Uterus (tissue), 4 donors: ENCODE results near the gene MAP3K6. TPM values are rescaled to one million over a fixed set of nuclear protein-coding genes. Genes with fewer than 3 reads are reported as not detected.

Experiments
- DNase-seq, 2 donors: peaks; one replicate each; pipeline ENCODE4 v3.0.0-alpha.2; 2019 to 2020
- H3K27ac ChIP-seq, 2 donors: fragments of 200-600 bp; sonication (generic); 1 replicate in 1 of 2; 2 replicates in 1 of 2; pipeline ENCODE4 v1.5.1; 2016 to 2018
- H3K27me3 ChIP-seq, 2 donors: fragments of 200-600 bp; sonication (generic); one replicate each; pipeline ENCODE4 v1.5.1; 2018 to 2019; ENCODE audit warnings: control low read depth in 1 of 2
- H3K36me3 ChIP-seq, 2 donors: fragments of 200-600 bp; sonication (generic); one replicate each; pipeline ENCODE4 v1.5.1; 2019; ENCODE audit warnings: control low read depth in 1 of 2
- H3K4me1 ChIP-seq, 2 donors: fragments of 200-600 bp; sonication (generic); one replicate each; pipeline ENCODE4 v1.5.1; 2018 to 2019; ENCODE audit warnings: control low read depth in 1 of 2
- H3K4me3 ChIP-seq, 2 donors: fragments of 200-600 bp; sonication (generic); 1 replicate in 1 of 2; 2 replicates in 1 of 2; pipeline ENCODE4 v1.5.1; 2018 to 2019; ENCODE audit warnings: mild to moderate bottlenecking in 1 of 2
- H3K9me3 ChIP-seq, 2 donors: fragments of 200-600 bp; sonication (generic); one replicate each; pipeline ENCODE4 v1.5.1; 2019; ENCODE audit warnings: control low read depth in 1 of 2
- POLR2A ChIP-seq, 2 donors: fragments of 450-650 bp; IDR thresholded peaks; one replicate each; pipeline ENCODE4 v1.6.1; 2016; ENCODE audit warnings: antibody characterized with exemption in 2 of 2, mild to moderate bottlenecking in 1 of 2, moderate library complexity in 1 of 2
- intact Hi-C: fragments of 100-400 bp; cut with DNase I; formaldehyde crosslinking; loops from one replicate; pipeline ENCODE4 v1.15.1; 2023; ENCODE audit warnings: low total_unique reads
- total RNA-seq, 4 donors: library from RNA; depleted of rRNA in 3 of 4; stranded (reverse); fragments of >200 nt in 3 of 4; gene quantifications; one replicate each; pipeline versions ENCODE4 v1.1.0 to v1.2.4, GENCODE V29; 2014 to 2023
- TF ChIP-seq, protein P1 (sequence below), 4 experiments: fragments of 200-600 bp in 2 of 4; fragments of 450-650 bp in 2 of 4; sonication (generic) in 2 of 4; IDR thresholded peaks; one replicate each; pipeline ENCODE4 v1.5.1; 2016 to 2019; ENCODE audit warnings: antibody characterized with exemption in 4 of 4, mild to moderate bottlenecking in 2 of 4, moderate library complexity in 1 of 4
- donor health status: DM: yes; HTN: yes; CAD: no.

MAP3K6 gene
- total RNA-seq, 4 donors from 2014 or later: 10.9 to 124 (median 16.5) TPM

- Histone ChIP-seq H3K27ac (no peak within 1 kb of the TSS), H3K9me3 (no peaks in the 10 kb centered on the region), H3K4me3 (no peak within 1 kb of the TSS), H3K4me1 (no peaks in the 10 kb centered on the region), H3K36me3 (no peaks in the 10 kb centered on the region), H3K27me3 (no peaks in the 10 kb centered on the region)
- DNase-seq: no peak
- intact Hi-C loops: no loop called here
- TF ChIP-seq POLR2A (IDR thresholded peaks at IDR 0.05): no peak
- TF ChIP-seq, protein P1, sequence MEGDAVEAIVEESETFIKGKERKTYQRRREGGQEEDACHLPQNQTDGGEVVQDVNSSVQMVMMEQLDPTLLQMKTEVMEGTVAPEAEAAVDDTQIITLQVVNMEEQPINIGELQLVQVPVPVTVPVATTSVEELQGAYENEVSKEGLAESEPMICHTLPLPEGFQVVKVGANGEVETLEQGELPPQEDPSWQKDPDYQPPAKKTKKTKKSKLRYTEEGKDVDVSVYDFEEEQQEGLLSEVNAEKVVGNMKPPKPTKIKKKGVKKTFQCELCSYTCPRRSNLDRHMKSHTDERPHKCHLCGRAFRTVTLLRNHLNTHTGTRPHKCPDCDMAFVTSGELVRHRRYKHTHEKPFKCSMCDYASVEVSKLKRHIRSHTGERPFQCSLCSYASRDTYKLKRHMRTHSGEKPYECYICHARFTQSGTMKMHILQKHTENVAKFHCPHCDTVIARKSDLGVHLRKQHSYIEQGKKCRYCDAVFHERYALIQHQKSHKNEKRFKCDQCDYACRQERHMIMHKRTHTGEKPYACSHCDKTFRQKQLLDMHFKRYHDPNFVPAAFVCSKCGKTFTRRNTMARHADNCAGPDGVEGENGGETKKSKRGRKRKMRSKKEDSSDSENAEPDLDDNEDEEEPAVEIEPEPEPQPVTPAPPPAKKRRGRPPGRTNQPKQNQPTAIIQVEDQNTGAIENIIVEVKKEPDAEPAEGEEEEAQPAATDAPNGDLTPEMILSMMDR (IDR thresholded peaks at IDR 0.05): no peak
These were observed 25.1 kb downstream of the MAP3K6 start, which contains the start of gene SYTL1 for GRCh38 chr1:27341525-27342252. SYTL1 (plus strand) TSS chr1:27342022; CDS start chr1:27345335, 3,313 bp downstream.

GRCh38 chr1:27339213-27339612 is 27.5 kb downstream of the MAP3K6 start:
- Histone ChIP-seq H3K4me3 (no peak overlapping the region), H3K9me3 (no peaks in the 10 kb centered on the region), H3K36me3 (no peaks in the 10 kb centered on the region), H3K27me3 (no peaks in the 10 kb centered on the region), H3K4me1 (no peaks in the 10 kb centered on the region), H3K27ac (no peak overlapping the region)
- intact Hi-C loops: no loop called here
- no peak for DNase-seq
- TF ChIP-seq POLR2A (IDR thresholded peaks at IDR 0.05): no peak
- TF ChIP-seq, protein P1 (IDR thresholded peaks at IDR 0.05): no peak

DNA sequence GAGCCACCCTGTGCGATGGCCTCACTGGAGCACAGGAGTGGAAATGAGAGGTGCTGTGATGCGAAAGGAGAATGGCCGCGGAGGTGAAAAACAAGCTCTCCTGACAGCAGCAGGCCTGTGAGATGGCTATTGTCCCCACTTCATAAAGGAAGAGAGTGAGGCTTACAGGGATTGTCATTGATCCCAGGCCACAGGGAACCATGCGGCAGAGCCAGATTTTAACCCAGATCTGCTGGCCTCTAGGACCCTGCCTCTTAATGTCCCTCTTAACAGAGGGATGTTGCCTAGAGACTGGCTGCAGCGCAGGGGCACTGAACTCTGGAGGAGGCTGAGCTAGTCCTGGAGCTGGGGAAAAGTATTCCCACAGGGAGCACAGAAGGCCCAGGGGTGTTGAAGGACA is 28.0 kb downstream of the MAP3K6 start:
- intact Hi-C loops: no loop called here
- DNase-seq: no peak

GRCh38 chr1:27336756-27337155 is 30.0 kb downstream of the MAP3K6 start:
- intact Hi-C loops: no loop called here
- Histone ChIP-seq H3K9me3 (no peaks in the 10 kb centered on the region), H3K4me1 (no peaks in the 10 kb centered on the region), H3K4me3 (no peak overlapping the region), H3K27me3 (no peaks in the 10 kb centered on the region), H3K36me3 (no peaks in the 10 kb centered on the region), H3K27ac (no peak overlapping the region)
- no peak for DNase-seq
- TF ChIP-seq, protein P1 (IDR thresholded peaks at IDR 0.05): no peak
- TF ChIP-seq POLR2A (IDR thresholded peaks at IDR 0.05): no peak

More for the DNA sequence above, 28.0 kb downstream of the MAP3K6 start:
- H3K4me3 ChIP-seq: no peak overlapping the region
- H3K36me3 ChIP-seq: no peaks in the 10 kb centered on the region
- no peaks in the 10 kb centered on the region for H3K27me3 ChIP-seq
- no peak overlapping the region for H3K27ac ChIP-seq
- no peaks in the 10 kb centered on the region for H3K9me3 ChIP-seq
- TF ChIP-seq, protein P1 (IDR thresholded peaks at IDR 0.05): no peak
- no peak for TF ChIP-seq POLR2A (IDR thresholded peaks at IDR 0.05)
- no peaks in the 10 kb centered on the region for H3K4me1 ChIP-seq

DNA sequence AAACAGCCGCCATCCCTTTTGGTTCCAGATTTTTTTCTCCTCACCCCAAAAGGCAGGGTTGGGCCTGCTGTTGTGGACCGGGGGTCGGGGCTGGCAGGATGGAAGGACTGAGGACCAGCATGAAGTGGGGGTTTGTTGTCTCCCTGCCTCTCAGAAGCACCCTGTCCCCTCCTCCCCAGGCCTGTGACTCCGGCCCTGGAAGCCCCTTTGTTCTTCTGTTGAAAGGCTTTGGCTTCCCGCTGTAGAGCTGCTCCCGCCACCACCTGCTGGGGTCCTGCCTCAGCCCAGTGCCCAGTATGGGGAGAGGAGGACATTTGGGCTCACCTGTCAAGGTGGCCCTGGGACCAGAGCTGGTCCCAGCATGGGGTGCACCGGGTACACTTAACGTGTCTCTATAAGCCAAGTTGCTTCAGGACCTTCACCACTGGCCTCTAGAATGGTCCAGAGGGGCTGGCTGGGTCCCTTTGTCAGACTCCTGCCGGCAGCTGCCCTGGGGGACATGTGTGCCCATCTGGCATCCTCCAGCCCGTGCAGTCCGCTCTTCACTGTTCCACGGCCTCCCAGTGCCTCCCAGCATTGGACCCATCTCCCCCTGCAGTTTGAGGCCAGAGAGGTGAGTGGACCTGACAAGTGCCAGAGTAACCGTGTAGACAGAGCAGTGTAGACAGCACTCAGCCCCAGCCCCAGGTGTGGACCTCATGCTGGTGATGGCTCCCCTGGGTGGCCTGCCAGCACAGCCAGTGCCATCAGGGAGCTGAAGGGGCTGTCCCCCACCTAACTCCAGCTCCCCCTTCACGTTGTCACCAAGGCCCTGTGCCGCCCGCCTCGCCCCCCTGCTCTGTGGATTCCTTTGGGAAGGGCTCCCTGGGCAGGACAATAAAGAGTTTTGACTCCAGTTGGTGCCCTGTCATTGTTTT is 31.0 kb downstream of the MAP3K6 start:
- no peak overlapping the region for H3K27ac ChIP-seq
- no peaks in the 10 kb centered on the region for H3K9me3 ChIP-seq
- TF ChIP-seq, protein P1 (IDR thresholded peaks at IDR 0.05): no peak
- no peak for TF ChIP-seq POLR2A (IDR thresholded peaks at IDR 0.05)
- H3K4me1 ChIP-seq: no peaks in the 10 kb centered on the region
- intact Hi-C loops: no loop called here
- H3K27me3 ChIP-seq: no peaks in the 10 kb centered on the region
- no peak for DNase-seq
- no peak overlapping the region for H3K4me3 ChIP-seq
- H3K36me3 ChIP-seq: no peaks in the 10 kb centered on the region
